ENCODE data around the gene DYSF.

GRCh38 chr2:71511776-71512175, 58.4 kb downstream of the DYSF start:
- no peak for TF ChIP-seq POLR2AphosphoS5 (IDR thresholded peaks at IDR 0.05; ENCODE audit: low read depth, low read length)
- no peak for TF ChIP-seq REST (IDR thresholded peaks at IDR 0.05; ENCODE audit: insufficient read depth in 1 of 2, low read depth in 2 of 2, low read length in 2 of 2)
- TF ChIP-seq TAF1 (IDR thresholded peaks at IDR 0.05; ENCODE audit: borderline replicate concordance, insufficient read depth, low read length), result no peak
- no peak for TF ChIP-seq SIN3A (IDR thresholded peaks at IDR 0.05; ENCODE audit: borderline replicate concordance, insufficient read depth, low read length)

Measured in PFSK-1 (cell line).